Dendritic cell treated with granulocyte-macrophage colony-stimulating factor and Interleukin-4, amounts not matched to agents 40 ng/mL and 50 ng/mL, for 4 days (primary cell): Measurements from ENCODE around the gene CGB5.
"Not testable (repeated sequence)": the region's sequence is repeated elsewhere in the genome, so short reads cannot be mapped to it uniquely, and the experiment has no call there.

Experiments
- H3K27ac Mint-ChIP-seq: one replicate; pipeline ENCODE4 v1.8.0; 2022; ENCODE audit warnings: mild to moderate bottlenecking, mixed read lengths
- H3K27me3 Mint-ChIP-seq: one replicate; pipeline ENCODE4 v1.8.0; 2022; ENCODE audit warnings: mild to moderate bottlenecking, mixed read lengths
- H3K36me3 Mint-ChIP-seq: one replicate; pipeline ENCODE4 v1.8.0; 2022; ENCODE audit warnings: low read depth, mixed read lengths
- H3K4me1 Mint-ChIP-seq: one replicate; pipeline ENCODE4 v1.8.0; 2022; ENCODE audit warnings: low read depth, mixed read lengths
- H3K4me3 Mint-ChIP-seq: one replicate; pipeline ENCODE4 v1.8.0; 2022; ENCODE audit warnings: mild to moderate bottlenecking, moderate library complexity, mixed read lengths
- H3K9me3 Mint-ChIP-seq: one replicate; pipeline ENCODE4 v1.8.0; 2022; ENCODE audit warnings: mixed read lengths
- intact Hi-C: fragments of 100-400 bp; cut with micrococcal nuclease; formaldehyde crosslinking; loops from one replicate; pipeline ENCODE4 v1.15.0; 2022

Gene CGB5

DNA sequence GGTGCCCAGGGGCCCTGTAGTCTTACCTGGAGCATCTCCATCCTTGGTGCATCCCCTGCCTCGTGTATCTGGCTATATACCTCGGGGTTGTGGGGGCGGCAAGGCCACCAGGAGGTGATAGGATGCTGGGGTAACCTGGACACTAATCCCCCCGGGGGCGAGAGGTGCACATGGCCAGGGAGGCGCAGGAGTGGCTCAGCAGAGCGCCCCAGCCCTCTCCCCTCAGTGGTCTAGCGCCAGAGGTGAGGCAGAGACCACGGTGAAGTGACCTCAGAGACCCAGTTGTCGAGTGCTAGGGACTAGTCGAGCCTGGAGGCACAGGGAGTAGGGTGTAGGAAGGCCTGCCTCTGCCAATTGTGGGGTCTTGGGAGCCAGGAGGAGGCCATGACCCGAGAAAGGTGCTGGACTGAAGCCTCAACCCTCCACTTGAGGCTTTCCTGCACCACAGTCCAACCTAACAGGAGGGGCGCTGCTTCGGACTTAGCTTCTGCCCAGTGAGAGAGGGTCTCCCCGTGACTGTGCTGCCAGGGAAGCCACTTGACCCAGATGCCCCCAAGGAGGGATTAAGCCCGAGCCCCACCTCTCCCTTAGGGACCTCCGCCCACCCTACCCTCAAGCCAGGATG, 26.5 kb upstream of the CGB5 start, which contains the start of gene LHB:
Gene LHB (minus strand): TSS at position 51 of the 625 bp plus-strand sequence. CDS start 10 bp downstream, at position 41.
- H3K9me3 Mint-ChIP-seq, result no peaks in the 10 kb centered on the region
- H3K27me3 Mint-ChIP-seq, result peaks cover 48% of the 10 kb centered on the region
- intact Hi-C loops, result no loop called here
- peaks cover 19% of the 10 kb centered on the region for H3K4me1 Mint-ChIP-seq
- peak within 1 kb of the TSS; percentile 81 for H3K4me3 Mint-ChIP-seq
- peaks cover 48% of the 10 kb centered on the region for H3K36me3 Mint-ChIP-seq
- no peak within 1 kb of the TSS for H3K27ac Mint-ChIP-seq

DNA sequence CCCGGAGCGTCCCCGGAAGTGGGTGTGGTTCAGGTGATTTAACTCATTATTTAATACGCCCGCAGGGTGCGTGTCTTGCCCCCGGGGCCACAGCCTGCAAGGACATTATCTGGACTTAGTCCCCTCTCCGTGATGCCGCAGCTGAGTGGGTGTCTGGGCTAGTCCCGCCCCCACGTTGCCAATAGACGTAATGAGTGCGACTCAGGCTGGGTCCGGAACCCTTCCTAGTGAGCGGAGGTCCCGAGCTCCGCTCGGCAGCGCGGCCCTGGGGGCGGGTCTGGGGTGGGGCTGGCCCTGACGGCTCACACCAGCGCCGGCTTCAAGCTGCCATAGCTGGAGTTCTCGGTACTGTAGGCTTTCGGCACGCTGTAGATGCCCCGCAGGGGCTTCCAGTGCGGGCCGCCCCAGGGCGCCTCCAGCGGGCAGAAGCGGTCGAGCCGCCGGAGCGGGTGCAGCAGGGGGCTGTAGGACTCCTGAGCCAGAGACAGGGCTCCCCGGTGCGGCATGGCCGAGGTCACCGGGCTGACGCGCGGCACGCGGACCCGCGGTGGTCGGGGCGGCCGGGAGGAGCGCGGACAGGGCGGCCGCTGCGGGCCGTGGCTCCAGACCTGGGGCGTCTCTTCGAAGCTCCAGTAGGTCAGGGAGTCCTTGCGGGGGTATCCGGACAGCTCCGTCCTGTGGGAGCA, 25.8 kb upstream of the CGB5 start:
- Mint-ChIP-seq H3K36me3 (peaks cover 42% of the 10 kb centered on the region), H3K27ac (no peak overlapping the region), H3K27me3 (peaks cover 48% of the 10 kb centered on the region)

DNA sequence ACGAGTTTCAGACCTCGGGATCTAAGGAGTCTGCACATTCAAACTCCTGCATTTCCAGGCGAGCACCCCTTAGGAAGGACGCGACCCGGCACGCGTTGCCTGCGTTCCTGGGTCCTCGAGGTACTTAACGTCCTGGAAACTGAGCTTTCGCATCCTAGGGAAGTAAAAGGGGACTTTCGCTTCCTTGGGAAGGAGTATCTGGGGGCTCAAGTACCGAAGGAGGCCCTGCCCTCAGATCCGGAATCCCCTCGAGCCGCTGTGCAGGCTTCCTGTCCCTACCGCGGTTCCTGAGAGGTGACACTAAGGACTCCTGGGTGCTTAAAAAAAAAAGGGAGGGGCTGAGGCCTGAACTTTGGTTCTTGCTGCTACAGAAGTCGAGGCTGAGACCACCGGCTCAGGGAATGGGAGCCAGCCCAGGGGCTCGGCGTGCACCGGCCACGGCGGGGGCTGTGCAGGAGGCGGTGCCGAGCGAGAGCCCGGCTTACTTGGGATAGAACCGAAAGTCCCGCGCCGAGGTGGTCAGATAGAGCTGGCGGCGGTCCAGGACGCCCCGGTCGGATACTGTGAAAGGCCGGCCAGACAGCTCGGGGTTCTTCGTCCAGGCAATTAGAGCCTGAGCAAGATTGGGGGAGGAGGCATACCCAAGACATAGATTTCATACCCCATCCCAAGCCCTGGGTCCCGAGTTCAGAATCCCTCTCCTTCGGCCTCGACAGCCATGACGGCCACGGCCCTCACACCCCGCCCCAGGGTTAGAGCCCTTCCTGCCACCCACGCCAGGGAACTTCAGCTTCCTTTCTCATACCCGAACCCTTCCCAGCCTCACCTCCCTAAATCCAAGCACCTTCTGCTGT, 25.0 kb upstream of the CGB5 start:
- Mint-ChIP-seq H3K4me3 (peak overlapping the region; percentile 81), H3K36me3 (peaks cover 33% of the 10 kb centered on the region), H3K27me3 (peaks cover 48% of the 10 kb centered on the region), H3K27ac (peak overlapping the region; percentile 35), H3K4me1 (peaks cover 19% of the 10 kb centered on the region)
- intact Hi-C loops, H3K9me3 Mint-ChIP-seq: not testable (repeated sequence)

More for the DNA sequence above, 25.8 kb upstream of the CGB5 start:
- intact Hi-C loops, result no loop called here
- Mint-ChIP-seq H3K4me3 (peak overlapping the region; percentile 81), H3K4me1 (peaks cover 19% of the 10 kb centered on the region), H3K9me3 (no peaks in the 10 kb centered on the region)

GRCh38 chr19:49019242-49019932, 24.3 kb upstream of the CGB5 start:
- Mint-ChIP-seq H3K27me3 (peaks cover 48% of the 10 kb centered on the region), H3K9me3 (no peaks in the 10 kb centered on the region), H3K4me3 (peak overlapping the region; percentile 81), H3K36me3 (peaks cover 26% of the 10 kb centered on the region), H3K4me1 (peaks cover 19% of the 10 kb centered on the region), H3K27ac (peak overlapping the region; percentile 35)
- intact Hi-C loops, result no loop called here

DNA sequence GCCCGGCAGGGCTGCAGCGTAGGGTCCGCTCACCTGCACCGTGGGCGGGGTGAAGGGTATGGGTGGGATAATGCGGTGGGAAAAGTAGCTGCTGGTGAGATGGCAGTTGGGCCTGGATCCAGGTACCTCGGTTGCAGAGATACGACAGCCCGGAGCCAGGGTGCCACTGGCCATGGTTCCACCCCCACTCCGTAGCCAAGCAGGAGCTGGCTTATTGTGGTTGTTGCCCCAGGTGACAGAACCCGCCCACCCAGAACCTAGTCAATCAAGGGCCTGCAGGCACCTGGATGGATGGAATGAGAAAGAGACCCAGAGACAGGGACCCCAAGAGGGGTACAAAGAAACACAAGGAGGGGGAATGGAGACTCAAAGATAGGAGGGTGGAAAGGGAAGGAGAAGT, 23.3 kb upstream of the CGB5 start:
- H3K27me3 Mint-ChIP-seq, result peaks cover 48% of the 10 kb centered on the region
- H3K36me3 Mint-ChIP-seq, result peaks cover 16% of the 10 kb centered on the region
- H3K27ac Mint-ChIP-seq, result no peak overlapping the region
- intact Hi-C loops, result no loop called here
- peaks cover 19% of the 10 kb centered on the region for H3K4me1 Mint-ChIP-seq
- no peaks in the 10 kb centered on the region for H3K9me3 Mint-ChIP-seq
- H3K4me3 Mint-ChIP-seq, result no peak overlapping the region

DNA sequence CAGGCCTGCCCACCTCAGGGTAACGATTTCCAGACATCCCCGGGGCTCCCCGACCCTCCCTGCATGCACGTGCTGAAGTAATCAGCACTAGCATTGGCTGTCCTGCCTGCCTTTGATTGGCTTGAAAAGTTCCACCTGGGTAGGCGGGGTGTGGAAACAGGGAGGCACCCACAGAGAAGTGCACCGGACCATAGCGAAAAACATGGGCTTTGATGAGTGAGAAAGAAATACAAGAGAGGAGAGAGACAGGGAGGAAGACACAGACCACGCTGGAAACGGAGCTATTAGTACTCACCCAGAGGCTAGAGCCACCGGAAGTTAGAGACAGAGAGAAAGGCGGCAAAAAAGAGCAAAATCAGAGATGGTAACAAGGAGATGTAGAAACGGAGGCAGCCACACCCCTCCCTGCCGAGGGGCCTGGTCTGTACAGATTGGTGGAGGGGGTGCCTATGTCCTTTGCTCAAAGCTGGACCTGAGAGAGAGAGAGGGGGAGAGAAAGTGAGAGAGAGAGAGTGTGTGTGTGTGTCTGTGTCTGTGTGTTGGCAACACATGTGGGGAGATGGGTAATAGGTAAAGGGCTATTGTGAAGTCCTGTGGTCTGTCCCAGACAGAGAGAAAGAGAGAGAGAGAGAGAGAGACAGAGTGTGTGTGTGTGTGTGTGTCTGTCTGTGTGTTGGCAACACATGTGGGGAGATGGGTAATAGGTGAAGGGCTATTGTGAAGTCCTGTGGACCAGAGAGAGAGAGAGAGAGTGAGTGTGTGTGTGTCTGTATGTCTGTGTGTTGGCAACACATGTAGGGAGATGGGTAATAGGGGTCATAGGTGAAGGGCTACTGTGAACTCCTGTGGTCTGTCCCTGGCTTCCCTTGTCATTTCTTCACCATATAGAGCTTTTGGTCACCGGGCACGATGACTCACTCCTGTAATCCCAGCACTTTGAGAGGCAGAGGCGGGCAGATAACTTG, 22.4 kb upstream of the CGB5 start:
- Mint-ChIP-seq H3K4me3 (no peak overlapping the region), H3K27me3 (peaks cover 48% of the 10 kb centered on the region), H3K9me3 (no peaks in the 10 kb centered on the region), H3K27ac (no peak overlapping the region), H3K36me3 (peaks cover 7% of the 10 kb centered on the region), H3K4me1 (peaks cover 19% of the 10 kb centered on the region)
- intact Hi-C loops, result no loop called here

DNA sequence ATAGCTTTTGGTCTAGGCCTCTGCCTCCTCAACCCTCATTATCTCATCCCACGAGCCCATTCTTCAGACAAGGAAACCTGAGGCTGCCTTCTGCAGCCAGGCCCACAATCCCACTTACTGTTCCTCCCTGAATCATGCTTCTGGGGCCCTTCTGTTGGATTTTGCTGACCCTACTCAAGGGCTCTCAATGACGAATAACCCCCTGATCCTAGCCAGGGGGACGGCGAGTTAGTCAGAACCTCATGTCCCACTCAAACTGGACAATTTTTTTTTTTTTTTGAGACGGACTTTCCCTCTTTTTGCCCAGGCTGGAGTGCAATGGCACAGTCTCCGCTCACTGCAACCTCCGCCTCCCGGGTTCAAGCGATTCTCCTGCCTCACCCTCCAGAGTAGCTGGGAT, 21.5 kb upstream of the CGB5 start:
- Mint-ChIP-seq H3K9me3 (no peaks in the 10 kb centered on the region), H3K27ac (no peak overlapping the region), H3K36me3 (no peaks in the 10 kb centered on the region), H3K4me3 (no peak overlapping the region), H3K4me1 (peaks cover 19% of the 10 kb centered on the region), H3K27me3 (peaks cover 45% of the 10 kb centered on the region)
- intact Hi-C loops, result no loop called here

- Mint-ChIP-seq H3K4me1 (peaks cover 10% of the 10 kb centered on the region), H3K27me3 (peaks cover 28% of the 10 kb centered on the region)
- H3K4me3 Mint-ChIP-seq, H3K27ac Mint-ChIP-seq, H3K36me3 Mint-ChIP-seq, intact Hi-C loops, H3K9me3 Mint-ChIP-seq: not testable (repeated sequence)
Observed at GRCh38 chr19:49024233-49024632, 19.4 kb upstream of the CGB5 start, which contains the start of gene CGB3. Gene CGB3 (minus strand): TSS chr19:49024333. CDS start chr19:49023971, 362 bp downstream.

DNA sequence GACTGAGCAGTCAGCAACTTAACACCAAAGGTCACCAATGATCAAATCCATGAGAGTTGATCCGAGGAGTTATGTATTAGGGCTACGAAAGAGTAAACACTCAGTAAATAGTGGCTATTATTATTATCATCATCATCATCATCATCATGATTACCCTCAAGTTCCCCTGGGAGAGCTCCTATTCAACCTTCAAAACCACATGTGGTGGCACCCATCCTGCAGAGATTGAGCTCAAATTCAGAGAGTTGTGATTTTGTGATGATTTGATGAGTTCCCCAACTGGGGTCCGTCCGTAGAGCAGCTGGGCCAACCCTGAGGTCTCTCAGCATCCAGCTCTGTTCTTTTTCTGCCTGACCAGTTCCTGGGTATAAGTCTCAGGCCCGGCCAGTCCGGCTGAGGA, 18.6 kb upstream of the CGB5 start:
- H3K4me3 Mint-ChIP-seq, intact Hi-C loops, H3K9me3 Mint-ChIP-seq, H3K4me1 Mint-ChIP-seq, H3K27ac Mint-ChIP-seq, H3K36me3 Mint-ChIP-seq: not testable (repeated sequence)
- H3K27me3 Mint-ChIP-seq, result peaks cover 25% of the 10 kb centered on the region

- intact Hi-C loops, H3K4me1 Mint-ChIP-seq, H3K27ac Mint-ChIP-seq, H3K36me3 Mint-ChIP-seq, H3K9me3 Mint-ChIP-seq, H3K4me3 Mint-ChIP-seq: not testable (repeated sequence)
- H3K27me3 Mint-ChIP-seq, result peaks cover 24% of the 10 kb centered on the region
Observed at GRCh38 chr19:49025599-49025998, 18.0 kb upstream of the CGB5 start.

GRCh38 chr19:49028686-49029085, 15.0 kb upstream of the CGB5 start:
- H3K27me3 Mint-ChIP-seq, result peaks cover 27% of the 10 kb centered on the region
- H3K4me3 Mint-ChIP-seq, H3K27ac Mint-ChIP-seq, H3K4me1 Mint-ChIP-seq, H3K36me3 Mint-ChIP-seq, intact Hi-C loops, H3K9me3 Mint-ChIP-seq: not testable (repeated sequence)

DNA sequence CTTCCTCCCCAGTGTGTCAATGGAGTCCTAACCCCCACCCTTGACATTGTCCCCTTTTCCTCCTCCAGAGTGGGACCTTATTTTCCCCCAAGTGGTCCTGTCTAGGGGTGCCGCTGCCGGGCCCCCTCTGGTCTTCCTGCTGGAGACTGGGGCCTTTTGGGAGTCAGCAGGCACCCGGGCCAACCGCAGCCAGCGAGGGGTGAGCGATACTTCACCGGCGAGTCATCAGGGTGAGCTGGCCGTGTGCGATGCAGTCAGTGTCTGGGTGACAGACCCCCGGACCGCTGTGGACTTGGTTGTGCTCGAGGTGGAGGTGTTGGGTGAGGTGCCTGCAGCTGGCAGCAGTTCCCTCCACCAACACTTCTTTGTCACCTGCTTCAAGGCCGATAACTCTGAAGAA, 13.9 kb upstream of the CGB5 start:
- H3K4me3 Mint-ChIP-seq, H3K9me3 Mint-ChIP-seq, H3K27ac Mint-ChIP-seq, H3K36me3 Mint-ChIP-seq, H3K4me1 Mint-ChIP-seq, intact Hi-C loops: not testable (repeated sequence)
- H3K27me3 Mint-ChIP-seq, result peaks cover 27% of the 10 kb centered on the region

- H3K4me3 Mint-ChIP-seq, H3K4me1 Mint-ChIP-seq: not testable (repeated sequence)
- H3K27me3 Mint-ChIP-seq, result peaks cover 27% of the 10 kb centered on the region
Observed at GRCh38 chr19:49030323-49030722, 13.3 kb upstream of the CGB5 start.

More at GRCh38 chr19:49030323-49030722, 13.3 kb upstream of the CGB5 start:
- H3K9me3 Mint-ChIP-seq, intact Hi-C loops, H3K36me3 Mint-ChIP-seq, H3K27ac Mint-ChIP-seq: not testable (repeated sequence)
